Muscle of back (tissue), 13 donors: ENCODE measurements around the gene PLSCR2. TPM values are rescaled to one million over a fixed set of nuclear protein-coding genes. Genes with fewer than 3 reads are reported as not detected.
"Not testable (repeated sequence)": the region's sequence is repeated elsewhere in the genome, so short reads cannot be mapped to it uniquely, and the experiment has no call there.

Source experiments
- DNase-seq, 3 donors: peaks; one replicate each; pipeline versions ENCODE4 v3.0.0 to v3.0.0-alpha.2; 2013
- long read RNA-seq, 9 donors: transcript quantifications; one replicate each; lab custom pipeline, GENCODE V29; 2026
- polyA plus RNA-seq, 10 donors: library from polyadenylated mRNA; unstranded; fragments of 120-200 nt; gene quantifications; one replicate each; pipeline ENCODE4 v1.2.1, GENCODE V29; 2013; ENCODE audit not compliant: insufficient read length in 10 of 10

PLSCR2 gene
- polyA plus RNA-seq: under 1 TPM in 3 of 10 donors, not detected in 7; 0.09 to 0.42 (median 0.28) TPM
- long read RNA-seq, donor 1: 0 reads
- long read RNA-seq, donor 2: 0 reads
- long read RNA-seq, donor 3: 0 reads
- long read RNA-seq, donor 4: 0 reads
- long read RNA-seq, donor 5: 0 reads
- long read RNA-seq, donor 6: 0 reads
- long read RNA-seq, donor 7: 0 reads
- long read RNA-seq, donor 8: 0 reads
- long read RNA-seq, donor 9: 0 reads

DNA sequence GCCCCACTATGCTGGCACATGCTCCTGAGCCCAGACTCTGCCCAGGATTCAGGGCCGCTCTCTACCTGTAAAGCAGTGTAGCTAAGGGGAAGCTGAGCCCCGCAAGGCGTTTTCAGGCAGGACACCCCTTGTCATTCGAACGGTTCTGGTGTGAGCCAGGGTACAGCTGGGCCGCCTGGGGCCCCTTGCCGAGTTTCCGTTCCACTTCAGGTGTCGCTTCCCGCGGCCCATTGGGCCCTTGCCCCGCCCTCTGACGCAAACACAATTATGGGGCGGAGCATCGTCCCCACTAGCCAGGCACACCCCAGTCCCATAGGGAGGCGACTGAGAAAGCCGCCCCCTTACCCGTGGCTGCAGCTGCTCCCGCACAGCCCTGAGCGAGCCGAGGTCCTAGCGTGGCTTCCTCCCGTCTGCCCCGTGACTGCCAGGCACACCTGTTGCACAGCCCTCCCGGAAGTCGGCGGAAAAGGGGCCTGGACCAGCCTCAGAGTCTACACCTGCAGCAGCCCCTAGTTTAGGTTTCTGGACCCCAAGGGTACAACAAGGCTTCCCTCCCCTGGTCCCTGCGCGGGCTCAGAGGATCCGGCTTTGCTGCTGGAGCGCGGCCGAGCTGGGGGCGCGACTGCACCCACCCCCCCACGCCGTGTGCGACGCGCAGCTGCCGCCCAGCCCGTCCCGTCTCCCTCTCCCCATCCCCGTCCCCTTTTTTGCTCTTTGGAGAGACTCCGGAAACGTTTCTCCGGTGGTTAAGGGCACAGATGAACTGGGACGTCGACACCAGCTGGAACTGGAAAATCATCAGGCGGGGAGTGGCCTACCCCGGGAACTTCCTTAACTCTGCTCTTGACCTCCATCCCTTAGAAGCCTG, at the start of gene PLSCR2:
Gene PLSCR2 (minus strand): TSS at position 412 of the 868 bp plus-strand sequence. CDS start 9,657 bp downstream, outside the sequence.
- peak in 2 of 3 donors; percentile 51 to 75 for DNase-seq

DNA sequence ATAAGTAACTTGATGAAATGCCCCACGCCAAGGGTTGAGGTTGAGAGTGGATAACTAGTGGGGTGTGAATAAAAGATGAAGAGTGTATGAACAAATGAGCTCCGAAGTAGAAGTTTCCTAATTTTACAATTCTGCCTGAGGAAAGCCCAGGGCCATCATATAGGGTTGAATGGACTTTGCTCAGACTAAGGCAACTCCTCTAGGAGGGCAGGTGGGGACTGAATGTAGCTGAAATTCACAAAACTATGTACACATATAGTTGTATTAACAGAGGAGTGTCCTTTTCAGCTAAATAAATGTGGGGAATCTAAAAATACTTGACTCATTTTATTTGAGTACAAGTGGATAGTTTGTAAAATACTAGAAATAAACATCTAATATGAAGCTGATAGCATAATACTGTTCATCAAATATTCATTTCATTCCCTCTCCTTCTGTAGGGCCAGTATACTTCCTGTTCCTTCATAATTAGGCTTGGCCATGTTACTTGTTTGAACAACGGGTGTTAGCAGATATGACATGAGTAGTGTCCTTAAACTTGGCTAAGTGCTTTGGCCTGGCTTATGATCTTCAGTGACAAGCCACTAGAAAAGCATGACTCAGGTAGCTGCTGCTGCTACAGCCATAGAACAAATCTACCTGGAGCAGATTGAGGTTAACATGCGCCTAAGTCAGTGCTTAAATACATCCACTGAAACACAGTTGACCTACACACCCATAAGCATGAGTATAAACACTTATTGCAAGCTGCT, 48.5 kb upstream of the PLSCR2 start:
- DNase-seq: no peak

GRCh38 chr3:146513386-146514051, 44.2 kb upstream of the PLSCR2 start:
- no peak for DNase-seq

DNA sequence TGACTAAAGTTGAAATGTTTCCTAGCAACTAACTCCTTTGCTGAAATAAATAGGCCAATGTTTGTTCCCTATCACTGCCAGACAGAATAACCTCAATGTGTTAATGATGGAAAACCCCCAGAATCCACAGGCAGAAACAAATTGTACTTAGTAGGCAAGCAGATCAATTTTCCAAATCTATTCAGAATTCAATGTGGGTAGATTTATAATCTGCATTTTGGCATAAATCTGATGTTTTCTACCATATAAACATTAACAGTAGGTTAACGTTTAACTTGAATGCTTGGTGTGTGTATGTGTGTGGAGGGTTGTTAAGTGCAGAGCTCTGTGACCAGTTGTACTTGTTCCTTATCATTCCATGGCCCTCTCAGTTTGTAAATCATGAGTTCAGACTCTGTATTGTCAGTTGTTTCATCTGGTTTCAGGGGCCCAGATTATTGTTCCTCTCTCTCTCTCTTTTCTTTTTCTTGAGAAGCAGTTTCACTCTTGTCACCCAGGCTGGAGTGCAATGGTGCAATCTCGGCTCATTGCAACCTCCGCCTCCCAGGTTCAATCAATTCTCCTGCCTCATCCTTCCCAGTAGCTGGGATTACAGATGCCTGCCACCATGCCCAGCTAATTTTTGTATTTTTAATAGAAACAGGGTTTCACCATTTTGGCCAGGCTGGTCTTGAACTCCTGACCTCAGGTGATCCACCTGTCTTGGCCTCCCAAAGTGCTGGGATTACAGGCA, 42.2 kb upstream of the PLSCR2 start:
- DNase-seq: no peak

DNA sequence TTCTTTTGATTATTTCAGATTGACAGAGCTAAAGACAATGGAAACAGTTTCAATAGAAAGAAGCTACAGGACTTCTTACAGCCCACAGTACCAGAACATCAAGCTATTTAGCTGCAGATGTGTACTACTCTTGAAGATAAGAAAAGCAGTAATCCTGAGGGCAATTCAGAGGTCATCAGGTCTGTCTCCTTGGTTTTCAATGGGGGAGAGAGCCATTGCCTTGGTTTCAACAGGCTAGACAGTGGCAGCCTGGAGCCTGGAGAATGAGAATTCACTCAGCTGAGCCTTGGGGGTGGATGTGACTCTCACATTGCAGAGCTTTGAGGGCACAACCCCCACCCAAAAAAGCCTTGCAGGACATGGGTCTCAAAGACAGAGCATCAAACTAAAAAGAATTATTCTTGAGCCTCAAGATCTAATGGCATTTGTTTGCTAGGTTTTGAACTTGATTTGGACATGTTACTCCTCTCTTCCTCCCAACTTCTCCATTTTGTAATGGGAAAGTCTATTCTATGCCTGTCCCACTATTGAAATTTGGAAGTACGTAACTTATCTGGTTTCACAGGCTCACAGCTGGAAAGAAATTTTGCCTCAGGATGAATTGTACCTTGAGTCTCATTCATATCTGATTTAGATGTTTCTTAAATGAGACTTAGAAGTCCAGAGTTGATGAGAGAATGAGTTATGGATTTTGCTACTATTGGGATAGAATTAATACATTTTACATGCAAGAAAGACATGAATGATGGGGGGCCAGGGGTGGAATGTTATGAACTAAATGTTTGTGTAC, 38.2 kb upstream of the PLSCR2 start:
- no peak for DNase-seq

DNA sequence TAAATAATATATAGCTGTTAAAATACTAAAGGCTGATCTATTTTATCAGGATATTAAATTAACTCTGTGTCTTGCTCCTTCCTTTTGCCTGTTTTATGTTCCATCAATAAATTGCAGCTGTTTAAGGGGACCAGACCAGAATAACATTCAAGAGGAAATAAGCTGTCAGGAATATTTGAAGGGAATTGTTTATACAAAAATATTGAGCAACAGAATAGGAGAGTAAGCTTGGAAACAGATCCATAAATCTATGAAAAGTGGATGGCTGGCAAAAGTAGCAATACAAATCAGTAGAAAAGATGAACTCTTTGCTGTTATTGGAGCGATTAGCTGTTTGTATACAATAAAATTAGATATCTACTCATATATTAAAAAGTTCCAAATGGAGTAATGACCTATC, 36.2 kb upstream of the PLSCR2 start:
- DNase-seq: no peak

DNA sequence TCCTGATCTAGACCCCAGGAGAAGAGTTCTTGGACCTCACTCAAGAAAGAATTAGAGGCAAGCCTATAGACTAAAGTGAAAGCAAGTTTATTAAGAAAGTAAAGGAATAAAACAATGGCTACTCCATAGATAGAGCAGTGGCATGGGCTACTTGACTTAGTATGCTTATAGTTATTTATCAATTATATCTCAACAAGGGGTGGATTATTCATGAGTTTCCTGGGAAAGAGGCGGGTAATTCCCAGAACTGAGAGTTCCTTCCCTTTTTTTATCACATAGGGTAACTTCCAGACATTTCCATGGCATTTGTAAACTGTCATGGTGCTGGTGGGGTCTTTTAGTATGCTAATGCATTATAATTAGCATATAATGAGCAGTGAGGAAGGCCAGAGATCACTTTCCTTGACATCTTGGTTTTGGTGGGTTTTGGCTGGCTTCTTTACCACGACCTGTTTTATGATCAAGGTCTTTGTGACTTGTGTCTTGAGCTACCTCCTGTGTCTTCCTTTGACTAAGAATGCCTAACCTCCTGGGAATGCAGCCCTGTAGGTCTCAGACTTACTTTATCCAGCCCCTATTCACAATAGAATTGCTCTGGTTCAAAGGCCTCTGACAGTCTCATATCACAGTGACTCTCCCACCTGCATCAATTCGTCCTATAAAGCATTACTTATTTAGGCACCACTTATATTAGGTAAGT, 35.3 kb upstream of the PLSCR2 start:
- DNase-seq: no peak

- peak in 1 of 3 donors; percentile 71 for DNase-seq
These were observed 34.3 kb upstream of the PLSCR2 start for GRCh38 chr3:146503461-146504202.

- no peak for DNase-seq
These were observed 33.6 kb upstream of the PLSCR2 start for GRCh38 chr3:146502887-146503460.

GRCh38 chr3:146501752-146502151, 32.4 kb upstream of the PLSCR2 start:
- DNase-seq: no peak

DNA sequence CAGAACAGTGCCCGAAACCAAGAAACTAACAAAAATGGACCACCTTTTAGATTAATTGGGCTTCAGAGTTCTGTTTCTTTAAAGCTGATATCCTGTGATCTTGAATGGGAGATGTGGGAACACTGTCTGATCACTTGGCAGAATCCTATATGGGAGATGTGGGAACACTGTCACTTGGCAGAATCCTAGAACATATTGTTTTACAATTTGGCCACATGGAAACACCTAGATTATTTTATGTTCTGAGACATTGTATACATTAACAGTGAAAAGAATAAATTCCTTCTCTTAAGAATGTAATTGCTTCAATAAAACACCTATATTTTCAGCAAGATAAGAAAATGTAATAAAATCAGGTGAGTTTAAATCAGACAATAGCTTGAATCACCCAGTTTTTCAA, 30.3 kb upstream of the PLSCR2 start:
- DNase-seq: no peak

GRCh38 chr3:146498002-146498736, 28.8 kb upstream of the PLSCR2 start:
- no peak for DNase-seq

DNA sequence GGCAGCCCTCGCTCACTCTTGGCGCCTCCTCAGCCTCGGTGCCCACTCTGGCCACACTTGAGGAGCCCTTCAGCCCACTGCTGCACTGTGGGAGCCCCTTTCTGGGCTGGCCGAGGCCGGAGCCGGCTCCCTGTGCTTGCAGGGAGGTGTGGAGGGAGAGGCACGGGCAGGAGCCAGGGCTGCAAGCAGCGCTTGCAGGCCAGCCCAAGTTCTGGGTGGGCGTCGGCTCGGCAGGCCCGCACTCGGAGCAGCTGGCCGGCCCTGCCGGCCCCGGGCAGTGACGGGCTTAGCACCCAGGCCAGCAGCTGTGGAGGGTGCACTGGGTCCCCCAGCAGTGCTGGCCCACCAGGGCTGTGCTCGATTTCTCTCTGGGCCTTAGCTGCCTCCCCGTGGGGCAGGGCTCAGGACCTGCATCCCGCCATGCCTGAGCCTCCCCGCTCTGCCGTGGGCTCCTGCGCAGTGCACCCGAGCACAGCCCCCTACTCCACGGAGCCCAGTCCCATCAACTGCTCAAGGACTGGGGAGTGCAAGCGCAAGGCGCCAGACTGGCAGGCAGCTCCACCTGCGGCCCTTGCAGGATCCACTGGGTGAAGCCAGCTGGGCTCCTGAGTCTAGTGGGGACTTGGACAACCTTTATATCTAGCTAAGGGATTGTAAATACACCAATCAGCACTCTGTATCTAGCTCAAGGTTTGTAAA, 27.9 kb upstream of the PLSCR2 start:
- not testable (repeated sequence) for DNase-seq

GRCh38 chr3:146496726-146497125, 27.4 kb upstream of the PLSCR2 start:
- DNase-seq: no peak

DNA sequence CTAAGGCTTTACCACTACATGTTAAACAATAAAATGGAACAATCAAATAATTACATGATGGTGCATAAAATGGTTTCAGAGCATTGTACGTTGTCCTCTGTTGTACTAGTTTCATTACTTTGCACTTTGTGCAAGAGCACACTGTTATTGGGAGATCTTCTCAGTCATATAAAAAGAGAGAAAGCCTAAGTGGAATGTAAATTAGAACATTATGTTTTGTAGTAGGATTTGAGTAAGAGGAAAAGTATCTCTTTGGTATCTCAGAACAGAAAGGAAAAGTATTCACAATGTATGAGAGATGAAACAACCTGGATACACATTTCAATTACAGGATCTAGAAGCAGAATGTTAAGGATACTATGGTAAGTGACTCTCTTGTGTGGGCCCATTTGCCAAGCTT, 26.9 kb upstream of the PLSCR2 start:
- no peak for DNase-seq

GRCh38 chr3:146493761-146494160, 24.4 kb upstream of the PLSCR2 start:
- no peak for DNase-seq

DNA sequence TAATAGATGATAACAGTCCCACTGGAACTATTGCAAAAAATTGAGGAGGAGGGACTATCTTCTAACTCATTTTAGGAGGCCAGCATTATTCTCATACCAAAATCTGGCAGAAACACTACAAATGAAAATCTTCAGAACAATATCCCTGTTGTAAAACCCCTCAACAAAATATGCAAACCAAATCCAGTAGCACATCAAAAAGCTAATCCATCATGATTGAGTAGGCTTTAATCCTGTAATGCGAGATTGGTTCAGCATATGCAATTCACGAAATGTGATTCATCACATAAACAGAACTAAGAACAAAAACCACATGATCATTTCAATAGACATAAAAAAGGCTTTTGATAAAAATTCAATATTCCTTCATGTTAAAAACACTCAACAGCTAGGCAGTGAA, 23.9 kb upstream of the PLSCR2 start:
- no peak for DNase-seq
